Choroid plexus epithelial cell (primary cell): Measurements from ENCODE around the gene TERT.

Experiments used
- DNase-seq: peaks from one replicate; pipeline ENCODE4 v3.0.0-alpha.2; 2010; ENCODE audit warnings: low read depth
- H3K4me3 ChIP-seq: 2 replicates; pipeline ENCODE4 v1.5.1; 2011; ENCODE audit warnings: low read depth, mild to moderate bottlenecking, control low read depth, low read length, moderate library complexity
- CTCF ChIP-seq: conservative IDR thresholded peaks from 2 replicates; pipeline ENCODE4 v1.5.1; 2011; ENCODE audit warnings: low read depth, mild to moderate bottlenecking, control low read depth, inconsistent platforms, low read length, moderate library complexity

Gene TERT

GRCh38 chr5:1315709-1316587, 21.1 kb upstream of the TERT start:
- H3K4me3 ChIP-seq: no peak overlapping the region
- TF ChIP-seq CTCF: no peak
- peak; percentile 30 for DNase-seq

- no peak for DNase-seq
- no peak for TF ChIP-seq CTCF
- no peak overlapping the region for H3K4me3 ChIP-seq
Observed at GRCh38 chr5:1315018-1315708, 20.3 kb upstream of the TERT start.

- TF ChIP-seq CTCF: no peak
- DNase-seq: no peak
- no peak overlapping the region for H3K4me3 ChIP-seq
Observed at GRCh38 chr5:1314564-1314982, 19.7 kb upstream of the TERT start.

- DNase-seq: no peak
- no peak for TF ChIP-seq CTCF
- no peak overlapping the region for H3K4me3 ChIP-seq
Observed at GRCh38 chr5:1312993-1313833, 18.3 kb upstream of the TERT start.

GRCh38 chr5:1312206-1312605, 17.3 kb upstream of the TERT start:
- H3K4me3 ChIP-seq: no peak overlapping the region
- no peak for DNase-seq
- no peak for TF ChIP-seq CTCF

- DNase-seq: no peak
- H3K4me3 ChIP-seq: no peak overlapping the region
- TF ChIP-seq CTCF: no peak
Observed at GRCh38 chr5:1311439-1312055, 16.7 kb upstream of the TERT start.
